NCI-H2029 treated with DMSO at 0.1 percent for 48 hours (cell line): Measurements from ENCODE around the gene PAQR9.
A peak's percentile ranks its signal among the peaks of the same experiment; 100 is the strongest.

Experiments
- DNase-seq: peaks from one replicate; lab custom pipeline; 2025; lab: John Stamatoyannopoulos, UW

PAQR9 gene

GRCh38 chr3:142982038-142982773, 18.7 kb upstream of the PAQR9 start:
- DNase-seq: no peak

DNA sequence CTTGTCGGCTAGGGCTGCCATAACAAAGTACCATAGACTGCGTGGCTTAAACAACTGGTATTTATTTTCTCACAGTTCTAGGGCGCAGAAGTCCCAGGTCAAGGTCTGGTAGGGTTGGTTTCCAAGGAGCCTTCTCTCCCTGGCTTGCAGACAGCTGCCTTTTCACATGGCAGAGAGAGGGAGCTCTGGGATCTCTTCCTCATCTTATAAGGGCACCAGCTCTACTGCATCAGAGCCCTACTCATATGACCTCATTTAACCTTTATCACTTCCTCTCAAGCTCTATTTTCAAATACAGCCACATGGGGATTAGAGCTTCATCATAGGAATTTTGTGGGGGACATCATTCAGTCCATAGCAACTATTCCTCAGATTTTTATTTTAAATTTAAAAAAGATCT, 17.6 kb upstream of the PAQR9 start:
- no peak for DNase-seq

- no peak for DNase-seq
Observed at GRCh38 chr3:142977399-142977728, 13.9 kb upstream of the PAQR9 start.

DNA sequence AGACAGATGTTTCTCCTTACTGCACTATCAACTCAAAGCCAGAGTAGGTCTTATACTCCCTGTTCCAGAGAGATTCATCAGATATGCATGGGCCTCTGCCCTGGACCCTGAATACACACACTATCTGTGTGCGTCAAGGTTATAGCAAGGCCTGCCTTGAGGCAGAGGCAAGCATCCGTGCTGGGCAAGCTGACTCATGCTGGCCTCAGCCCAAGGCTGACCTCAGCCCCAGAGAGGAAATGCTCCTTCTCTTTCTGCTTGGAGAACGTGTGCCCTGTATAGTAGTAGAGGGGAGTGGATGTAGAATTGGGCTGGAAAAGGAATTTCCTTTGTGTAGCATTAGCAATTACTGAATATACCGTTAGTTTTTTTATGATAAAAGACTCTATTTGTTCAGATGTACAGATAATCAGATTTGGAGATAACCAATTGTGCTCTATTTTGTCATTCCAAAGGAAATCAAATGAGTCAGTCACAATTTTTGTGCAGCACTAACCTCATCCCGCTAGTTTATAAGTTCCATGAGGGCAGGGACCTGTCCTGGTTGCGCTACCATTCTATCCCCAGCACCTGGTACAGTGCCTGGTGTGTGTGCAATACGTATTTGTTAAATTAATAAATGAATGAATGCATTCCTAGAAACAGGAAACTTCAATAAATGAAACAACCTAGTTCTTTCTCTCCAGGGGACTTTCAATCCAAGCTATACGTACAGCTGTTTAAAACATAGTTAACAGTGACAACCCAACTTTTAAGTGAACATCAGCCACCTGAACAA, 13.3 kb upstream of the PAQR9 start:
- DNase-seq: peak; percentile 42

DNA sequence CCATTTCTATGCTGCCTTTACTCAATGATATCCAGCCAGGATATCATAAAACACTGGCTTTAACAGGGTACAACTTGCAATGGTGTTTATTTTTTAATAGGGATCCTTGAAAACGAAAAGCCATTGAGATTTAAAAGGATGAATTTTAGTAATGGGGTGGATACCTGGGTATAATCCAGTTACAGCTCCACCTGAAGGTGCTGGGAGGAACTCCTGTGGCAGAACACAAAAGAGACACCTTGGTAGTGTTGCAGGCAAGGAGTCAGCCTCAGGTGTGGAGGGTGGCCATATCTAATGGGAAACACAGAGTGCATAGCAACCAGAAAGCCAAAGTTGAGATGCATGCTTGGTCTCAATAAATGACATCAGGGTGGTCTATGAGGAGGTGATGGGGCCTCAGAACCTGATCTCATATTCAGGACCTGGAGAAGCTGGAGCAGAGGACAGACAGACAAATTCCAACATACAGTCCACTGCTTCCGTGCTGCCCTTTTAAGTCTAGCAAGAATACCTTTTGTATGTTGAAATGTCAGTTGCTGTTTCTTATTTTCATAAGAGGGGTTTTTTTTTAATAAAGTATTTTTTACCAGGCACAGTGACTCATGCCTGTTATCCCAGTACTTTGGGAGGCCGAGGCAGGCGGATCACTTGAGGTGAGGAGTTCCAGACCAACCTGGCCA, 12.0 kb upstream of the PAQR9 start:
- DNase-seq: no peak

- no peak for DNase-seq
Observed at GRCh38 chr3:142973217-142974009, 9.9 kb upstream of the PAQR9 start.

- no peak for DNase-seq
Observed at GRCh38 chr3:142972092-142972753, 8.7 kb upstream of the PAQR9 start.

GRCh38 chr3:142971431-142971830, 8.0 kb upstream of the PAQR9 start:
- DNase-seq: no peak

GRCh38 chr3:142968319-142969025, 5.0 kb upstream of the PAQR9 start:
- no peak for DNase-seq

GRCh38 chr3:142966808-142967207, 3.3 kb upstream of the PAQR9 start:
- no peak for DNase-seq

DNA sequence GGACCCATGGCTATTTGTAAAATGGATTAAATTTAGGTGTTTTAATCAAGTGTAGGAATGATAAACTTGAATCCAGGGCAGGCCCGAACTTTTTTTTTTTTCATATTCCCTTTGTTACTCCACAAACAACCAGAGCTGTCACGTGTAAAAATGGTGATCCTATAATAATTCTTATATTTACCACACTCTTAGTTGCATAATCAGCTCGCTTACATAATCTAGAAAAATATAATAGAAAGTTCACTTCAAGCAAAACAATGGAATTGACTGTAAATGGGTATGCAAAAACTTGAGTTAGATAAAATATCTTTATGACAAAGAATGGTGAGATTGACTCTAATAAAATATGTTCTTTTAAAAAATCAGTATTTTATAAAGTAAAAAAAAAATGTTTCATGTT, 2.1 kb upstream of the PAQR9 start:
- DNase-seq: no peak

DNA sequence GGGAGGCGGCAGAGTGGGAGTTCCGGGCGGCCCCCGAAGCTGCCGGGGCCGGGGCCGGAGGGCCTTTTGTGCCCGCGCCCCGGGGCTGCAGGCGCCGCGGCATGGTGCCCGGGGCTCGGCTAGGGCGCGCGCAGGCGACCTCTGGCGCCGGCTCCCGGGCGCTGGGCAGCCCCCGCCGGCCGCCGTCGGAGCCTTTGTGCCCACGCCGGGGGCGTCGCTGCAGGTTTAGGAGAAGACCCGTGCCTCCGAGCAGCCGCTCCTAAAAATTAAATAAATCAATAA, 299 bp downstream of the PAQR9 start:
- no peak for DNase-seq

DNA sequence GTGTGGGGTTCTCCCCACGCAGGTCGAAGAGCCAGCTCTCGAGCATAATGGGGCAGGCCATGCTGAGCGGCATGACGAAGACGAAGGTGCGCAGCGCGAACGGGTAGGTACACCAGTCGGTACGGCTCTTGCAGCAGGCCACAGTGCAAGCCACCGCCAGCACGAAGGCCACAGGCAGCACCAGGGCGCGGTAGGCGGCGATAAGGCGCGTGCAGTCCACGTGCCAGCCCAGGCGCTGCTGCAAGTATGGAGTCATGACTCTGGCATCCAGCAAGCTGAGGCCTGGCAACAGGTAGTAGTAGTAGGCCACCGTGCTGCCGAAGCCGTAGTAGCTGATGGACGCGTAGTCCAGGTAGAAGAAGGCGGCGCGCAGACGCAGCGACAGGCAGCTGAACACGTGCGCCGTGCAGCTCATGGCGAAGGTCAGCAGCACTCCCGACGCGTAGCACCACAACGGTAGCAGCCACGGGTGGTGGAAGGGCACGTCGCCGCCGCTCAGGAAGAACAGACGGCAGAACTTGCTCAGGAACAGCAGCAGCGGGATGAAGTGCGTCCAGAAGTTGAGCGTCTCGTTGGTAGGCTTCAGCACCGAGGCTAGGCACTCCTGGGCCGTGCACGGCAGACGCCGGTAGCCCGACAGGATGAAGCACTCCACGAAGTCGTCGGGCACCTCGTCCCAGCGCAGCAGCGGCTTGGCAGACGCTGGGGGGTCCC, 797 bp downstream of the PAQR9 start:
- no peak for DNase-seq

DNA sequence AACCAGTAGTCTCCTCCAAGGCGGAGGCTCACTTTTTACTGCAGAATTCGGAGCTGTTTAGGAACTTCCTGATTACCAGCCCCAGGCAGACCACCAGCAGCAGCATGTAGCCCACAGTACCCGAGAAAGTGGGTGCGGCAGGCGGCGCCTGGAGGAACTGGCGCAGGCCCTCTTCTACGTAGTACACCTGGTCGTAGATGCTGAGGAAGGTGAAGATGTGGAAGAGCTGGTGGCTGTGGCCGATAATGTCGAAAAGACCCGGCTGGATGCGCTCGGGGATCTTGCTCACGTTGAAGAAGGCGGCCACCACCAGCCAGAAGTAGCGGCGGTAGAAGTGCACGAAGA, 1.3 kb downstream of the PAQR9 start:
- DNase-seq: no peak

DNA sequence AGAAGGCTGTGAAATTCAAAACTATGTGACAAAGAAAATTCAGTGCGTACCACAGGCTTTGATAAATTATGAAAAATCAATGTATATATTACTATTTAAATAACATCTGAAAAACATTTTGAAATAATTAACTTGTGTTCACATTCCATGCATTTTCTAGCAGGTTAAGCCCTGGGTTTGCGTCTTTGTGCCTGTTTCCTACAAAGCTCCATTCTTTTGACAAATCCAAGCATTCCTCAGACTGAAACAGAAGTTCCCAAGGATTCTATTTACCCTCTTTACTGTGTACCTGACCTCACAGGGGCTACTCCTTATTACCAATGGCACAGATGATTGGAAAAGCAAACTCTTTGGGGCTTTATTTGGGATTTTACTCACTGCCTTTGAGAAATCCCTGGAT, 1.9 kb downstream of the PAQR9 start:
- no peak for DNase-seq

DNA sequence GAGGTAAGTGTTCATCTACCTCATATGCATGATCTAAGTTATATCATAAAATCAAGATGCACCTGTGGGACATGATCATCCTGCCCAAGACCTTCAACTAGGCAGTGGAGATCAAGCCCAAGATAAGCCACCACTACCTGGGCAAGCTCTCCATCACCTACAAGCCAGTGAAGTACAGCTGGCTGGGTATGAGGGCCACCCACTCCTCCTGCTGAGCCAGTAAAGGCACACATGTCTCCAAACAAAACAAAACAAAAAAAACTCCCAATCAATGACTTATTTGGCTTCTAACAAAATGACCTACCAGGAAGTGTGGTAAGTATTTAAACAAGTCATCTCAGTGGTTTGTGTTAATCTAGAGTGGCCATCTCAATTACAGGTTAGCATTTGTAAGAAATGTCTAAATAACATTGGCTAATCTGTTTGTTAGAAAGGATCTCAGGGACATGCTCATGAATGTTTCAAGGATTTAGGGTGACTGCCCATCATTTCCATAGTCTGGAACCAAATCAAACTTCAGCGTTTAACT, 3.1 kb downstream of the PAQR9 start:
- DNase-seq: peak; percentile 23

DNA sequence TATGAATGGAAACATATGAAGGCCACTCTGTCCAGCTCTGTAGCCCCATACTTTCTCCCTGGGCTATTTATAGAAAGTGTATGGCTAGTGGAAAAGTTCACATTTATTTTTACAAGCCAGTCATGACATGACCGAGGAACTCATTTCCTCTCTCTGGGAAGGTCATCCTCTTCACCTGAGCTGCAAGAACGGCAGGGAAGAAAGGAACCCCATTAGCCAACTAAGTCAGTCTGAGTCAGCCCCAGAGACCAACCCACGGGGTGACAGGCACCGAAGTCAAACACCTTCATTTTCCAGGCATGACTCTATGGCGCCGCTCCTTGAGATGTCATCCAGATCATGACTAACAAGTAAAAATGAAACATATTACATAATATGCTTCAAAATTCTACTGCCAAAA, 4.8 kb downstream of the PAQR9 start:
- DNase-seq: no peak

- no peak for DNase-seq
Observed at GRCh38 chr3:142953443-142953842, 10.0 kb downstream of the PAQR9 start.

- DNase-seq: no peak
Observed at GRCh38 chr3:142952272-142953193, 10.9 kb downstream of the PAQR9 start.

DNA sequence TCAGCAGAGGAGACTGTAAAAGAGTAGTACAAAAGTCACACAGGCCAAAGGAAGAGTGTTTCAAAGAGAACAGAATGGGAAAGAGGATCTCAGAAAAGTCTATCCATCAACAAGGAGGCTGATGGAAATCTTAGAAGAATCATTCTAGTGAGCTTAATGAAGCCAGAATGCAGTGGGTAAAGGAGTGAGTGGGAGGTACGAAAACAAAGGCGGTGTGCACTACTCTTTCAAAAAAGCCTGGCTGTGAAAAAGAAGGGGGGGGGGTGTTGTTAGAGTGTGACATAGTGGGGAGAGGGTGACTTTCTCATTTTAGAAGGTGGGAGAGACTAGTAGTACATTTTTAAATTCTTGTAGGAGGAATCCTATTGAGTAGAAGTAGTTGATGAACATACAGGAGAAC, 11.7 kb downstream of the PAQR9 start:
- DNase-seq: no peak
